Forelimb muscle (tissue), 1 donor: ENCODE data around the gene RNF31. TPM values are rescaled to one million over a fixed set of nuclear protein-coding genes. Genes with fewer than 3 reads are reported as not detected.

Experiments
- DNase-seq: peaks from one replicate; pipeline ENCODE4 v3.0.0-alpha.2; 2013; ENCODE audit warnings: low read depth
- polyA plus RNA-seq: library from polyadenylated mRNA; unstranded; fragments of 120-200 nt; gene quantifications from one replicate; pipeline ENCODE4 v1.2.1, GENCODE V29; 2013; ENCODE audit not compliant: insufficient read length

RNF31 gene
- polyA plus RNA-seq, 1 donor: 32.6 TPM

DNA sequence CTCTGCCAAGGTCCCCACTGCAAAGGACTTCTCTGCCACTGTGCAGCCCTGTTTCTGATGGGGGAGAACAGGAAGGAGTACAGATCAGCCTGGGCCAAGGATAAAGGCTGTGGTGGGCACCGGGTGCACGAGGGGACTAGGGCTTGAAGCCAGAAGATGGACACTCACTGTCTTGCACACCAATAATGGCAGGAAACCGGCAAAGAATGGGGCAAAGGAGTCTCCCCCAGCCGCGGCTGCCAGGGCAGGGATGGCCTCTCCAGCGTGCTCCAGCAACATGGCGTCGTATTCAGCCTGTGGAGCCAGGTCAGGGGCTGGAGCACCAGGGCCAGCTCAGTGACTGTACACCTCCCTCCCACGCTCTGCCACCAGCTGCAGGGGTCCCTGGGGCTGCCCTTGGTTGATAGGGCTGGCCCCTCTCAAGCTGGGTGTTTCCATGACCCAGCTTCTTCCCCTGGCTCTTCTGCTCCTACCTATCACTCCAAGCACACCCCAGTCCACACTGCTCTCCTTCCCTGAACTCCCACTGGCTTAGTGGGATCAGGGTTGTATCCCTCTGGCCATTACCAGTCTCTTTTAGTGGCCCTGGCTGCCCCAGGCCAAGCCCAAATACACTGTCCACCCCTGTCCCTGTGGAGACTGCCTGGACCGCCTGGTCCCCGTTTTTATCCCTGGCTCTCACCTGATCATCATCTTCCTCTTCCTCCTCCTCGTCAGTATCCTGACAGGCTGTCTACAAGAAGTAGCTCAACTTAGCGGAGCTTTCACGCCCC is 35.0 kb downstream of the RNF31 start:
- DNase-seq: no peak

DNA sequence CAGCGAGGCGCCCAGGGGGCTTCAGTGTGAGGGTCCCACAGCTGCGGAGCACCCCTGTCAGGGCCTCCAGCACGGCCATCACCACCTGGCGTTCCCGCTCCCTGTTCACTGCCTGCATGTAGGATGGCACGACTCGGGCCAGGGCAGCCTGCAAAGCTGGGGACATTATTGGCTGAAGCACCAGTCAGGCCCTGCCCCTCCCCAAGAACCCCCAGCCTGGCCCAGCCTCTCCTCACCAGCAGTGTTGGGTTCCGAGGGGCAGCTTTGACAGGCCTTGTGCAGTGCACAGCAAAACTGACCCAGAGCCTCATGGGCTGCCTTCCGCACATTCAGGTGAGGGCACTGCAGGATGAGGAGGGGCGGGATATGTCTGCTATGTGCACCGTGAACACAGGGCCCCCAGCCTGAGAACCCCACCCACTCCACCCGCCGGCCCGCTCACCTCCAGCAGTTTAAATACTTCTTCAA is 35.8 kb downstream of the RNF31 start:
- DNase-seq: no peak

DNA sequence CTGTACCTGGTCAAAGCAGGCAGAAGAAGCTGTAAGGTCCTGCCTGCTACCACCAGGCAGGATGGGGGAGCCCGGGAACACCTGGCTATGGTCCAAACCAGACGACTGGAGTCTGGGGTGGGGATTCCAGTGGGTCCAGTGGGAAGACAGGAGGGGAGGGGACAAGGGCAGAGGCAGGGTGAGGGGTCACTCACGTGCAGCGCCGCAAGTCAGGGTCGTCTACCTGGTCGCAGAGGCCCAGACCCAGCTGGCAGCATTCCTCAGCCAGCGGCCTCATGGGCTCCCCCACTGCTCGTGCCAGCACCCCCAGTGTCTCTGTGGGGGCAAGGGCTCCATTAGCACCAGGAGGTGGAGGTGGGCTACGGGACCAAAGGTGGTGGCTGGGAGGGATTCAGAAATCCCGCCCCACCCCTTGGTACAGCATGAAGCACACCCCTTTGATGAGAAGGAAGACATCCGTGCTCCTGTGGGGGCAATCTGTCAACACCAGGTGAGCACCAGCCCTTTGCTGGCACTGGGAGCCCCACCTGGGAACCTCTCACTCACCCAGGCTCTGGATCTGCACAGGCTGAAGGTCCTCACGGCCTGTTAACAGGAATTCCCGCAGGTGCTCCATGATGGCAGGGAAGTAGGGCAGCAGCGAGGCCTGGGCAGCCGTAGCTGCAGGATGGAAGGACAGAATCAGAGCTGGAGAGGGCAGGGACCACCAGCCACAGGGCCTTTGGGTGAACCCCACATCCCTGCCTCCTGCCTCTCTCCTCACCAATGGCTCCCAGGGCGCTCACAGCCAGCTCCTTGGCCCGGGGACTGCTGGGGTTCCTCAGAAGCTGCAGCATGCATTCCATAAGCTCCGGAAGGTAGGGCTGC is 37.0 kb downstream of the RNF31 start:
- DNase-seq: no peak

DNA sequence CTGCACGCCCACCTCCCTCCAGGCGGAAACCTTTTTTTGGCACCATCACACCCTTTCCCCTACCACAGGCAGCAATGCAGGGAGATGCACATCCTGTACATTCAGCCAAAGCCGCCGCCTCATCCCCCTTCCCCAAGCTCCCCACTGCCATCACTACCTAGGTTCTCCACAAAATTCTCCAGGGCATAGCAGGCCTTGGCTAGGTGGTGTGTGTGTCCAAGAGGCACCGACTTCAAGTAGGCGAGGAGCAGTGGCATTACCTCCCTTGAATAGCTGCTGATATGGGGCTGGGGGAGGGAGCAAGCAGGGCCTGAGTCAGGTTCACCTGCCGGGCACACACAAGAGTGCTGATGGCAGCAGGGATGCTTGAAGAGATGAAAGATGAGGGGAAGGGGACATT is 37.7 kb downstream of the RNF31 start:
- no peak for DNase-seq

DNA sequence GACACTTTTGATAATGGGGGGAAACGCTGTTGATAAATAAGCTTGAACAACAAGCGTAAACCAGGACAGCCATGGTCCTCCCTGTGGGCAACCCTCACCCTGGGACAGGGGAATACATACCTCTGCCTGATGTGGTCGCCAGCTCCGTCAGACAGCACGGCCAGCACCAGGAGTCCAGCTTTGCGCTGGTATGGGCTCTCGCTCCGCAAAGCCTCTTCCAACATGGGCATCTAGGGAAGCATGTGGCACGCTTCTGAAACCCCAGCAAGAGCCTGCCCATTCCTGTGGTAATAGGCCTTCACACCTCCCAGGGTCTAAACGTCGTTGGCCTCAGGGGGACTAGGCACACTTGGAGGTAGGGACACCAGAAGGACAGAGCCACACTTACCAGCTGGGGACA is 38.4 kb downstream of the RNF31 start:
- DNase-seq: no peak

DNA sequence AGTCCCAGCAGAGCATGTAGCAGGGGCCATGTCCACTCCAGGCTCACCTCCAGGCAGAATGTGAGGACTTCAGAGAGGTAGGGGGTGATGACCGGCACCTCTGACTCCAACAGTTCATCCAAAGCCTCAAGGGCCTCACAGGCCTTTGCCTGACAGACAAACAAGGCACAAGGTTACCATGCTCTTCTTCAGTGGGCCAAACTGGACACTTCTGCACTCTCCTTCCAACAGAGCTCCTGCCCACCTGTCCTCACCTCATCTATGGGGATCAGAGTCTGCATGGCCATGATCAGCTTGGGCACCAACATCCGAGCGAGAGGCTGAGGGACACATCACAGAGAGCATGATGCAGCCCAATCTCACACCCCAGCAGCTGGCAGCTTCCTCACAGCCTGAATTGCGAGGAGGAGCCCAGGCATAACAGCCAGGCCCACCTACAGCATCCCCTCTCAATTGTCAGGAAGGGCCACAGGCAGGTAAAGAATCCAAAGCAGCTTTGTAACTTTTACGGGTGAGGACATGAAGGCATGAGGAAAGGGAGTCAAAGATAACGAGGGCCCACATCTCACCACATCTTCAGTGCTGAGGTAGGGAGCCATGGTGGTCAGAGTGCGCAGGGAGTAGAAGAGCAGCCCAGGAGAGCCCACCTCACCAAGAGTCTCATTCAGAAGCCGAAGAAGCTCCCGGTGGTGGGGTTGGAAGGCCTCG is 39.7 kb downstream of the RNF31 start:
- DNase-seq: no peak

DNA sequence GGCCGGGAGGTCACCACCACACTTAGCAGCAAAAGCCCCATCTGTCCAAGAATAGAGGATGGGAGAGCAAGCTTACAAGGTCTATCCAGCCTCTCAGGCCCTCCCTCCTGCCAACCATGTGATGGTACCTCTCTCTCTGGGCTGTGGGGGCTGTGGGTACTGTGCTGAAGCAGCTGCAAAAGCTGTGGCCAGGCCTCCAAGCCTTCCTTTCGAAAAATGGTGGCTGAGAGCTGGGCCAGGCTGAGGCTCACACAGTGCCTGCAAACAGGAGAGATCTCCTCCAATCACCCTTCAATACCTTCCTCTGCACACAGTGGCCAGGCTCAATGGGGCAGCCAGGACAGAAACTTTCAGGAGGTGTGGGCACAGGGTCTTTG is 40.2 kb downstream of the RNF31 start:
- no peak for DNase-seq

DNA sequence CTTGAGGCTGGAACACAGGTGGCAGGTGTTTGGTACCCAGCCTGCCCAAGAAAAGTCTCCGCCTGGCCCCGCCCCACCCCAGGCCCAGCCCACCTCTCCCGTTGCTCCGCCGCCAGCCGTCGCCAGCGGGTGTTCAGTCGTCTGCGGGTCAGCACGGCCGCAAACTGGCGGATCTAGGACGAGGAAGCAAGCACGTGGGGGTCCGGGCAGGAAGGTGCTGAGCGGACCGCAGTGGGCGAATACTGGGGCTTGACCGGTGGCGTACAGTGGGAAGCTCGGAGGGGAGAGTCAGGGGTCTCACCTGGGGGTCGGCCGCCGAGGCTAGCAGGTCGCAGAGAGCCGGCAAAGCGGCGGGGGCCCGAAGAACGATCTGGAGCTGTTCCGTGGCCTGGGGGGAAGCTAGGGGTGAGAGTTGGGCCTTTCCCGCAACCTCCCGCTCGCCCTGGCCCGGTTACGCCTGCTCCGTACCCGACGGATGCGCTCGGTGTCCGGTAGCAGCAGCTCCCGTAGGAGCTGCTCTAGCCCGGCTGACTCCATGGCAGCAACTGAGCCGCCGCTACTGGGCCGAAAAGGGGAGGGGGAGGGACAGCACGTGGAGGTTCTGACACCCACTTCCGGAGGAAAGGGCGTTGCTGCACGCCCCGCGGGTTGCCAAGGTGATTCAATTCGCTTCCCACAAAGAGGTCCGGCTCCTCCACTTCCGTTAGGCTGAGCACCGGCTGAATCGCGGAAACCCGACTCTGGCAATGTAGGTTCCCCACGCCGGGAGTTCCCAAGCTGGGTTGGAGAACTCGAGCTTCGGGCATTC is 41.2 kb downstream of the RNF31 start, which contains the start of gene IPO4:
Gene IPO4 (minus strand): TSS at position 566 of the 808 bp plus-strand sequence. CDS start 29 bp downstream, at position 537.
- DNase-seq: peak; percentile 94

DNA sequence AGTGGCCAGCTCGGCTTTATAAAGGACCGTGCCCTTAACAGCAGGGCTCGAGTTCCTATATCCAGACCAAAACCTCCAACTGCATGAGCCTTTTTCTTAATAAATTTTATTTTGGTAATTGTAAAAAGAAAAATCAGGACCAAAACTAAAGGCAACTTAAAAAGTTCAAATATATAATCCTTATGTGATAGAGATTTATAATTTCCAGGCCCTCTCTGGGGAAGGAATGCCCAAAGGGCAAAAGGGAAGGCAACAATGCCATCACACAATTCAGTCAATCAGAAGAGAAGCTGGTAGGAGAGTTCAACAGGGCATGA is 41.7 kb downstream of the RNF31 start:
- no peak for DNase-seq

DNA sequence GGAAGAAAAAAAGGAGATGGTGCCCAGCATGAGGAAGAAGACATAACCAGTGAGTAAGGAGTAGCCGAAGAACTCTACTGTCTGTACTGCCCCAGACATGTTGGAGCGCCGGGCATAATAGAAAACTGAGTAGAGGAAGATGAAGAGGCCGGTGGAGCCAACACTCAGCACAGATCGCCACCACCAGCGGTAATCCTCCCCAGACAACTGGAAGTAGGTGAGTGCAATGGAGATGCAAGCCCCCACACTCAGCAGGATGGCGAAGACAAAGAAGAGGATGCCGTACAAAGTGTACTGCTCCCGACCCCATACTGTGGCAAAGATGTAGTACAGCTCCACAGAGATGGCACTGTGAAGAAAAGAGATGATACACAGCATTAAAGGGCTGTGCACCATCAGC is 42.2 kb downstream of the RNF31 start:
- DNase-seq: no peak

DNA sequence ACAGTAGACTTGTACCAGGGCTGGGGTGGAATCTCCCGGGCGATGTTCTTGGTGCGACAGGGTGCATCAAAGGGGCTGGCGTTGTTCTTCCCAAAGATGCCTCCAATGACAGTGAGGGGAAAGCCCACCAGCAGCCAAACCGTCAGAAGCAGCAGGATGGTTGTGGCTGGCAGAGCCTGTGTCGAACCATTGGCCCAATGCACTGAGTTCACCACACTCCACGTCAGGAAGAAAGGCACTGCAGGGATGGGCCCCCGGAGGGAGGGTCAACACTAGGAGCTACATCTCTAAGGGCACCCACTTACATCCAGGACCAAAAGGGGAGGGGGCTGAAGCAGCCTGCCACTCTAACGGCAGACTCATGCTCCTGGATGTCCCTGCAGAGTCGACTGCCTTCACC is 43.1 kb downstream of the RNF31 start:
- DNase-seq: no peak

DNA sequence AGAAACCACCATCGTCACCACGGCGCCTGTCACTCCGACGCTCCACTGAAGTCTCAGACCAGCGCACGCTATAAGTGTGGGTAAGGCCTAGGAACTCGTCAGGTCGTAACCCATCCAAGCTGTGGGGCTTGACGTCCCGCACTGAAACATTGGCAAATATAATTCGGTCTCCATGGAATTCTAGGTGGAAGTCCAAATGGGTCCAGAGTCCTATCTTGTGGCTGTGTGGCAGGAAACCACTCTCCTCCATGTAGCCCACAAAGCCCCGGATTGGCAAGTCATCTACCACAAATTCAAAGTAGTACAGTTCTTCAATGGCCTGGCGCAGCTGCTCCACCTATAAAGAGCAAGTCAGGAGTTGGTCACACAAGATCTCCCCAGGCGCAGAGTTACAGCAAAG is 45.6 kb downstream of the RNF31 start:
- DNase-seq: no peak

DNA sequence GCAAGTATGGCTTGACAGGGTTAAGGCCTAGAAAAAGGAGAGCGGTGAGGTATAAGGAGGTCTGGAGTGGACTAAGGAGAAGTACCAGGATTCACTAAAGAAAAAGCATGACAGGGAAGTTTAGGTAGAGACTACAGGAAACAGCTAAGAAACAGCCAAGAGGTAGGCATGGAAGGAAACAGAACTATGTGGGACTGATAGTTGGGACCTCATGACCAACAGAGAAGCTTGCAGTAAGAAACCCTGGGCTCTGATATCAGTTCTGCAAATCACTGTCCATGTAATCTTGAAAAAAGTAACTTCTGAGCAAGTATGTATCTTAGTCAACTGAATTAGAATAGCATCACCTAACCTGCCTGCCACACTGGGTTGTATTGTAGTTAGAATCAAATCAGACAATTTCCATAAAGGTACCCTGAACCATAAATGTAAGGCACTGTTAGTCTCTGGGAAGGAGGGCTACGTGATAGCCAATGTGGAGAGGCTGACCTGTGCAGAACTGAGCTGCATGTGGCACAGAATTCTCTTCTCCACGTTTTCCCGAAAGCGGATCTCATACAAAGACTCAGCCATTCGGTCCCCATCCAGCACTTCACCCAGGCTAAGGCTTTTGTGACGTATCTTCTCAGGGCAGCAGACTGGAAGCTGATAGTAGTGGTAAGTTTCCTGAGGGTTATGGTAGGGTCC is 47.0 kb downstream of the RNF31 start:
- DNase-seq: no peak

DNA sequence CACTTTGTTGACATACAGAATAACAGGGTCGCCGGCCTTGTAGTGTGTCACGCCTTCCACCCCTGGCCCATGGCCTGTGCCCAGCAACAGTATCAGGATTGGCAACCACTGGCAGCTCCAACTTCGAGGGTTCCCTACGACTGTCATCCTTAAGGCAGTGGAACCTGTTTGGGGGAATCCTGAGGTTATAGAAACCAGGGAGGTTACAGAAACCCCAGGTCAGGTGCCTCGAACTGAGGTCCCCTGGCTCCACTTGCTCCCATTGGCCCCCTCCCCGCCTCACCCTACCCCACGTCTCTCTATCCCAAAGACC is 47.5 kb downstream of the RNF31 start:
- no peak for DNase-seq

DNA sequence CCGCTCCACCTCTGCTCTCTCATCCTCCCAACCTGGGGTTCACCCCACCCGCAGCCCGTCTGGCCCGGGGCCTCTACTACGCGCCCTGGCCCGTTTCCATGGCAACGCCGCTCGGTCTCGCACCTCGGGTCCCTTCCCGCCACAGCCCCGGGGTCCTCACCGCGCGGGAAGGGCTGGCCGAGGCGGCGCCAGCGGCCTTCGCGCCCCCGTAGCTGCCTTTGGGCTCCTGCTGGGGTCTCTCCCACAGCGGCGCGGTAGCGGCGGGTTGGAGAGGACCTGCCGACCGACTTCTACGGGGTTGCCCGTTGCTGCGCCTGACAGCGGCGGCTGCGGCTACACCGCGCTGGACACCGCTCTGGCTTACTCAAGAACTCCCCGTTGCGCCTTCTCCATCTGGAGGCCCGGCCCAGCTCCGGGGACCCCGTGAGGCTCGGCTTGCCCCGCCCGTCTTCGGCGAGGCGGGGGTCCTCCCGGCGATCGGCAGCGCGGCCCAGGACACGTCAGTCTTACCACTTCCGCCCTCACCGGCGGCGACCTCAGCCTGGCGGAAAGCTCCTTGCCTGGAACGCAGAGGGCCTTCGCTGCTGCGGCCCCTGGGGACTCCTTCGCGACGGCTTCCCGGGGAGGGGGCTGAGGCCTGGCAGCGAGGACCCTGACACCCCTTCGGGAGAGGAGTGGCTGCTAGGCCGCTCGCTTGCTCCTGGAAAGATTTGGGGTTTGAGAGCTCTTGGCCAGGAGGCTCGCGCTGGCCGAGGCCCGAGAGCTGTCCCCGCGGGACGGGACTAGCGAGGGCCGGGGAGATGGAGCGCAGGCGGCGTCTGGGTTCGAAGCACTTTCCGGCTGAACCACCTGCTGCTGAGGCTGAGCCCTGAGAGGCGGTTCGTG is 48.1 kb downstream of the RNF31 start, which contains the start of gene TM9SF1:
Gene TM9SF1 (minus strand): TSS at position 256 of the 885 bp plus-strand sequence. CDS start 422 bp downstream, outside the sequence.
- DNase-seq: peak; percentile 51

DNA sequence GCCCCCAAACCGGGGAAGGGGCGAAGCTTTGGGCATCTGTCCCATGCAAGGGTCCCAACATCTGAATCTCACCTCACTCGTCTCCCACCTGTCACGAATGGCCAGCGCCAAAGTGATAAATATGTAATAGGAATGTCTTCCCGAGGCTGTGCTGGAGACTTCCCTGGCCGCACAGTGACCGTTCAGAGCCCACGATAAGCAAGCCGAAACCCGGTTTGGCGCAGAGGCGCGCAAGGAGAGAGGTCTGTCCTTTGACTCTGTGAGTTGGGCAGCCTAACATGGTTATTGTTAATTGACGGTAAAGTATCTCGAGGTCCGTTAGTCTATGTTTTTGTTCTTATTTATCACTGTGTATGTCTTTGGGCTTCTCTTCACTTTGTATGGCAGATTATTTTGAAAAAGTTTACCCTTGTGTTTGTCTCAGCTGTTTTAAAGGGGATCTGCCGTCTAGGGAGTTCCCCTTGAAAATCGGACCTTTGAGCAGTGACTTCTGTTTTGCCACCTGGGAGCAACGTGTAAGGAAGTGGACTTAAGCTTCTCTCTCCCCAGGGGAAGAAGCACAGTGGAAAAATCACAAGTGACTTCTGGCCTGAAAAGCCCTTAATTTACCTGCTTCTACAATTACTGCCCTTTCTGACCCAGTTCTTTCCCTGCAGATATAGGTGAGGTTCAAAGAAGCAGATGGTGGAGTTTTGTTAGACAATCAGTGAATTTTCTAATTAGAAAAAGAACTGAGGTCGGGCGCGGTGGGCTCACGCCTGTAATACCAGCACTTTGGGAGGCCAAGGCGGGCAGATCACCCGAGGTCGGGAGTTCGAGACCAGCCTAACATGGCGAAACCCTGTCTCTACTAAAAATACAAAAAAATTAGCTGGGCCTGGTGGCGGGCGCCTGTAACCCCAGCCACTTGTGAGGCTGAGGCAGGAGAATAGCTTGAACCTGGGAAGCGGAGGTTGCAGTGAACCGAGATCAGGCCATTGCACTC is 49.1 kb downstream of the RNF31 start:
- DNase-seq: no peak

DNA sequence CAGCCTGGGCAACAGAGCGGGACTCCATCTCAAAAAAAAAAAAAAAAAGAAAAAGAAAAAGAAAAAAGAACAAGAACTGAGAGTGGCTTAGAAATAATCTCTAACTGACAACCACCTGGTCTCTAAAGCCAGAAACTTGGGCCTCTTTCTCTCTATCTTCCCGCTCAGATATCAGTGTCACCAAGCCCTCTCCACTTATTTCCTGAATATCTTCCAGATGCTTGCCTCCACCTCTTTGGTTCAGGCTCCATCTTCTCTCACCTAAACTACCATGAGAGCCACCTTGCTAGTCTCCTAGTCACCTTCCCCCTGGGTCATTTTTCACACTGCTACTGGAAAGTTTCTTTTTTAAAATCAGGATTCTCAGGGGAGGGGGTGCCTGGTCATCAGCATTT is 49.8 kb downstream of the RNF31 start:
- DNase-seq: no peak

DNA sequence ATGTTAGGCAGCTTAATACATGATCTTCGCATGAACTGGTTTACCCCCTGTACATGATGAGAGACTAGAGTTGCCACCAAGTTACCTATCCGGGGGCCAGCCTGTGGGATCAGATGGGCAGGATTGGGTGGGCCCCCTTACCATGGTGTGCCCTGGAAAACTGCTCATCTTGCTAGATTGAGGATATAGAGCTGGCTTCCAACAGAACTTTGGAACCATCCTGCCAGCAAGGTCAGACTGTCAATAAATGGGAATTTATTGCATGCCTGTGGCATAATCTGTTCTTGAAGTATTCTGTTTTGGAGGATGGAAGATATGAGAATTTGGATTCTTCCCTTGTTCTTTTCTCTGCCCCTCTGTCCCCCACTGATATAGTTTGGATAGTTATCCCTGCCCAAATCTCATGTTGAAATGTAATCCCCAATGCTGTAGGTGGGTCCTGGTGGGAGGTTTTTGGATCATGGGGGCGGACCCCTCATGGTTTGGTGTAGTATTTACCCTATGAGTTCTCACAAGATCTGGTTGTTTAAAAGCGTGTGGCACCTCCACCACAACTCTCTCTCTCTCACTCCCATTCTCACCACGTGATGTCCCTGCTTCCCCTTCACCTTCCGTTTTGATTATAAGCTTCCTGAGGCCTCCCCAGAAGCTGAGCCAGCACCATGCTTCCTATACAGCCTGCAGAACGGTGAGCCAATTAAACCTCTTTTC is 51.7 kb downstream of the RNF31 start:
- no peak for DNase-seq
